HG02678 (cell line): ENCODE data around the gene PRKAB2.
"Not testable (repeated sequence)": the region's sequence is repeated elsewhere in the genome, so short reads cannot be mapped to it uniquely, and the experiment has no call there.

Source experiments
- ATAC-seq: cut with Tn5 transposase; IDR thresholded peaks from one replicate; pipeline ENCODE4 v1.9.1; 2021; ENCODE audit warnings: mild to moderate bottlenecking, moderate library complexity; ENCODE audit not compliant: unreplicated experiment

Gene PRKAB2

GRCh38 chr1:147177611-147178380 lies 5.5 kb upstream of the PRKAB2 start:
- no peak for ATAC-seq

- no peak for ATAC-seq
Measured at GRCh38 chr1:147171399-147172167, 687 bp downstream of the PRKAB2 start.

- ATAC-seq = no peak
Measured at GRCh38 chr1:147169840-147170674, 2.2 kb downstream of the PRKAB2 start.

- ATAC-seq = no peak
Measured at GRCh38 chr1:147169171-147169570, 3.1 kb downstream of the PRKAB2 start.

- ATAC-seq = no peak
Measured at GRCh38 chr1:147168626-147169058, 3.6 kb downstream of the PRKAB2 start.

GRCh38 chr1:147167365-147167764 lies 4.9 kb downstream of the PRKAB2 start:
- no peak for ATAC-seq

GRCh38 chr1:147163019-147163418 lies 9.3 kb downstream of the PRKAB2 start:
- no peak for ATAC-seq

GRCh38 chr1:147162093-147162492 lies 10.2 kb downstream of the PRKAB2 start:
- no peak for ATAC-seq

- not testable (repeated sequence) for ATAC-seq
Measured at GRCh38 chr1:147157116-147157515, 15.2 kb downstream of the PRKAB2 start.

- no peak for ATAC-seq
Measured at GRCh38 chr1:147156642-147157041, 15.6 kb downstream of the PRKAB2 start.

- ATAC-seq = no peak
Measured at GRCh38 chr1:147152772-147153171, 19.5 kb downstream of the PRKAB2 start.

GRCh38 chr1:147151244-147151643 lies 21.0 kb downstream of the PRKAB2 start:
- no peak for ATAC-seq

- no peak for ATAC-seq
Measured at GRCh38 chr1:147142886-147143285, 29.4 kb downstream of the PRKAB2 start.

- ATAC-seq = not testable (repeated sequence)
Measured at GRCh38 chr1:147130721-147131120, 41.5 kb downstream of the PRKAB2 start.

- no peak for ATAC-seq
Measured at GRCh38 chr1:147129116-147129873, 43.0 kb downstream of the PRKAB2 start.

GRCh38 chr1:147124266-147124665 lies 48.0 kb downstream of the PRKAB2 start:
- ATAC-seq = no peak

- ATAC-seq = no peak
Measured at GRCh38 chr1:147117109-147117508, 55.2 kb downstream of the PRKAB2 start.

- no peak for ATAC-seq
Measured at GRCh38 chr1:147115496-147115895, 56.8 kb downstream of the PRKAB2 start.

- not testable (repeated sequence) for ATAC-seq
Measured at GRCh38 chr1:147115079-147115478, 57.2 kb downstream of the PRKAB2 start.

GRCh38 chr1:147114353-147114752 lies 57.9 kb downstream of the PRKAB2 start:
- ATAC-seq = not testable (repeated sequence)
